Muscle layer of duodenum (tissue), 2 donors: Measurements from ENCODE around the gene HAND1.
A peak's percentile ranks its signal among the peaks of the same experiment; 100 is the strongest.

Source experiments
- H3K27ac ChIP-seq: one replicate; pipeline ENCODE4 v1.7.0; 2013; ENCODE audit warnings: mild to moderate bottlenecking, low read length
- H3K27me3 ChIP-seq: one replicate; pipeline ENCODE4 v1.7.0; 2013; ENCODE audit warnings: low read depth, mild to moderate bottlenecking, control low read depth, low read length
- H3K36me3 ChIP-seq, 2 donors: one replicate each; pipeline ENCODE4 v1.7.0; 2013; ENCODE audit warnings: low read length in 2 of 2, control low read depth in 1 of 2, mild to moderate bottlenecking in 1 of 2; ENCODE audit not compliant: insufficient read depth in 2 of 2, control insufficient read depth in 1 of 2
- H3K4me1 ChIP-seq, 2 donors: one replicate each; pipeline ENCODE4 v1.7.0; 2013; ENCODE audit warnings: low read length in 2 of 2, mild to moderate bottlenecking in 2 of 2, control low read depth in 1 of 2, moderate library complexity in 1 of 2; ENCODE audit not compliant: insufficient read depth in 2 of 2, control insufficient read depth in 1 of 2
- H3K4me3 ChIP-seq, 2 donors: one replicate each; pipeline ENCODE4 v1.7.0; 2013; ENCODE audit warnings: low read length in 2 of 2, low read depth in 1 of 2, mild to moderate bottlenecking in 1 of 2
- H3K9me3 ChIP-seq, 2 donors: one replicate each; pipeline ENCODE4 v1.7.0; 2013; ENCODE audit warnings: low read length in 2 of 2, control low read depth in 1 of 2, mild to moderate bottlenecking in 1 of 2; ENCODE audit not compliant: control insufficient read depth in 1 of 2
- donor health status: healthy.

Gene HAND1

DNA sequence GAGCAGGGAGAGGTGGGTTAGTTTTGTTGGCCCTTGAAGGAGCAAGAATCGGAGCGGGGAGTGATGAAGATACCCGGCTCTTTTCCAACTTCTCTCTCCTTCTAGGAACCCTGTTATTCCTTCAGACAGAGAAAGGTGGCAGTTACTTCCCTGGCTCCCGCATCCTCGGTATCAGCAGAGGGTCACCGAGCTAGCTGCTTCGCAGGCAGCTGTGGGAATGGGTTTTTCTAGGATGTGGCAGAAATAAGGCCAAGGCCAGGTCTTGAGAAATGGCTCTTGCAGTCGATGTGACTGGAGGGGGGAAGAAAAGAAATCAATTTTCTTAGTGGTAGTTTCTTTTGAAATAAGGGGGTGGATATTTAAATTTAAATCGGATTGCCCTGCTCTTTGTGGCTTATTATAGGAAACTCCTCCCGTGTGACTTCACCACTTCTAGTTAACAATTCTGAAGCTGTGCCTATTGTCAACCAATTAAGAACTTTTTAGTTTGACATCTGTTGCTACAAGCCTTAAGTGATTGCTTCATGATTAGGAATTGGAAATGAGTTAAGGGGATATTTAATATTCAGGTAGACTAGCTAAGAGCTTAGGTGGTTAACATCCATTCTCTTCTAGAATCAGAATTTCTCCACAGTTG lies 30.8 kb downstream of the HAND1 start:
- Histone ChIP-seq H3K27me3 (no peaks in the 10 kb centered on the region), H3K9me3 (no peaks in the 10 kb centered on the region), H3K36me3 (peaks cover 12 to 19% of the 10 kb centered on the region in 2 donors), H3K27ac (peak overlapping the region; percentile 33), H3K4me3 (peak overlapping the region; percentile 68 to 96), H3K4me1 (peaks cover 5 to 41% of the 10 kb centered on the region in 2 donors)

DNA sequence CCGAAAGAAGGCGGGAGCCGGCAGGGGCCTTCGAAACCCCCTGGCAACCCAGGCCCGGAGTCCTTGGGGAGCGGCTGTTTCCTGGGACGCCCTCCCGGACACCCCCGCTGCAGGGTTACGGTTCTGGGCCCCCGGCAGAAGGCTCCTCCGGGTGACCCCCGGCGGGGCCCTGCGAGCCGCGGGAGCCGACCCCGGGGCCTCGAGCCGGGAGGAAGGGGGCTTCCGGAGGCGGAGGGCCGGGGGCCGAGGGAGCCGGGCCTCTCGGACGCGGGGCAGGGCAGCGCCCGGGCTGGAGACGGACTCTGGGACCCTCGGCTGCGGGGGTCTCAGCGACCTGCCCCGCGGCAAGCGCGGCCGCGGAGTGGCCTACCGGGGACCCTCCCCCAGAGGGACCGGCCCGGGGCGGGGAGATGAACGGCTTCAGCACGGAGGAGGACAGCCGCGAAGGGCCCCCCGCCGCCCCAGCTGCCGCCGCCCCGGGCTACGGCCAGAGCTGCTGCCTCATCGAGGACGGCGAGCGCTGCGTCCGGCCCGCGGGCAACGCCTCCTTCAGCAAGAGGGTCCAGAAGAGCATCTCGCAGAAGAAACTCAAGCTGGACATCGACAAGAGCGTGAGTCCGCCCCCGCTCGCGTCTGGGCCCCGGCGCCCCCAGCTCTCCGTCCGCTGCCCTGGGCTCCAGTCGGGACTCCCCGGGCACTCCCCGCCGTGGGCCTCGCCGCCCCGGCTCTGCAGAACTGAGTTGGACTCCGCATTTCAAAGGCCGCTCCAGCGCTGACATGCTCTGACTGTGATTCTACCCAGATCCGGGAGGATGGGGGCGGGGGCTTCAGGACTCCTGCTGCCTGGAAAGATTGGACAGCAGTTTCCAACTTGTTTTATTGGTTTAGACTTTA lies 31.6 kb downstream of the HAND1 start:
- H3K27me3 ChIP-seq, result no peaks in the 10 kb centered on the region
- peak overlapping the region; percentile 68 to 96 for H3K4me3 ChIP-seq
- H3K9me3 ChIP-seq, result no peaks in the 10 kb centered on the region
- peak overlapping the region; percentile 33 for H3K27ac ChIP-seq
- H3K4me1 ChIP-seq, result peaks cover 5 to 41% of the 10 kb centered on the region in 2 donors
- peaks cover 7 to 17% of the 10 kb centered on the region in 2 donors for H3K36me3 ChIP-seq

GRCh38 chr5:154445422-154446194 lies 32.4 kb downstream of the HAND1 start, which contains the start of gene SAP30L:
SAP30L (plus strand) TSS chr5:154445997; CDS start chr5:154446605, 608 bp downstream.
- no peaks in the 10 kb centered on the region for H3K27me3 ChIP-seq
- H3K4me1 ChIP-seq, result peaks cover 5 to 41% of the 10 kb centered on the region in 2 donors
- no peaks in the 10 kb centered on the region for H3K9me3 ChIP-seq
- H3K36me3 ChIP-seq, result peaks cover 8 to 11% of the 10 kb centered on the region in 2 donors
- H3K27ac ChIP-seq, result peak within 1 kb of the TSS; percentile 87
- H3K4me3 ChIP-seq, result peak within 1 kb of the TSS; percentile 94 to 96

- H3K4me1 ChIP-seq, result peaks cover 5 to 37% of the 10 kb centered on the region in 2 donors
- H3K36me3 ChIP-seq, result peaks cover 10 to 17% of the 10 kb centered on the region in 2 donors
- peak overlapping the region; percentile 94 to 96 for H3K4me3 ChIP-seq
- H3K9me3 ChIP-seq, result no peaks in the 10 kb centered on the region
- no peaks in the 10 kb centered on the region for H3K27me3 ChIP-seq
- peak overlapping the region; percentile 87 for H3K27ac ChIP-seq
Measured at GRCh38 chr5:154444556-154445421, 33.2 kb downstream of the HAND1 start.

DNA sequence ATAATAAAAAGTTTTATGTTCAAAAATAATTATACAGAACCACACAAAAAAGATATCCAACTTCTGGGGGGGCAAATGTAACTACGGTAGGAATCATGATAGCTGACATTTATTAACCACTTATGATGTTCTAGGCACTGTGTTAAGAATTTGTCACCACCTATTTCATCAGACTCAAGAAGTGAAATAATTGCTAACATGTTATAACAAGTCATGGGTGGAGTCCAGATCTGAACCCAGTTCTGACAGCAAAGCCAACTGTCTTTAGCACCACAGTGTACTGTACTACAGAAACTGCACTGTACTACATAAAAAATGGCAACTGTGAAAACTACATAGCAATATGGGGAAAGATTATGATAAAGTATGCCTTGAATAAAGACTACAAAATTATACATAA lies 35.2 kb downstream of the HAND1 start:
- Histone ChIP-seq H3K27me3 (no peaks in the 10 kb centered on the region), H3K9me3 (no peaks in the 10 kb centered on the region), H3K27ac (no peak overlapping the region), H3K4me1 (peaks cover 5 to 18% of the 10 kb centered on the region in 2 donors), H3K4me3 (no peak overlapping the region), H3K36me3 (peaks cover 17 to 30% of the 10 kb centered on the region in 2 donors)

GRCh38 chr5:154440540-154440939 lies 37.5 kb downstream of the HAND1 start:
- Histone ChIP-seq H3K27ac (no peak overlapping the region), H3K27me3 (no peaks in the 10 kb centered on the region), H3K9me3 (no peaks in the 10 kb centered on the region), H3K4me1 (peaks cover 0 to 9% of the 10 kb centered on the region in 2 donors), H3K36me3 (peaks cover 22 to 46% of the 10 kb centered on the region in 2 donors), H3K4me3 (no peak overlapping the region)

- no peaks in the 10 kb centered on the region for H3K4me1 ChIP-seq
- peaks cover 21 to 45% of the 10 kb centered on the region in 2 donors for H3K36me3 ChIP-seq
Measured at GRCh38 chr5:154437281-154437965, 40.6 kb downstream of the HAND1 start.

DNA sequence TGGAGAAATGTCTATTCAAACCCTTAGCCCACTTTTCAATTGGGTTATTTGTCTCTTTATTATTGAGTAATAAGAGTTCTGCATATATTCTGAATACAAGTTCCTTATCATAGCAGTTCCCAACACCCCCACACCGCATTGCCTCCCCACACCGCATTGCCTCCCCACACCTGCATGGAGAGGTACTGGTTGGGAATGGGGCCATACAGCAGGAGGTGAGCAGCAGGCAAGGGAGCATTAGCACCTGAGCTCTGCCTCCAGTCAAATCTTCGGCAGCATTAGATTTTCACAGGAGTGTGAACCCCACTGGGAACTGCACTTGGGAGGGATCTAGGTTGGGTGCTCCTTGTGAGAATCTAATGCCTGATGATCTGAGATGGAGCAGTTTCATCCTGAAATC lies 42.8 kb downstream of the HAND1 start:
- H3K27me3 ChIP-seq, result no peaks in the 10 kb centered on the region
- H3K27ac ChIP-seq, result no peak overlapping the region
- H3K36me3 ChIP-seq, result peaks cover 12 to 33% of the 10 kb centered on the region in 2 donors
- no peak overlapping the region for H3K4me3 ChIP-seq
- H3K4me1 ChIP-seq, result no peaks in the 10 kb centered on the region
- H3K9me3 ChIP-seq, result no peaks in the 10 kb centered on the region

More at GRCh38 chr5:154437281-154437965, 40.6 kb downstream of the HAND1 start:
- no peak overlapping the region for H3K27ac ChIP-seq
- no peak overlapping the region for H3K4me3 ChIP-seq
- H3K27me3 ChIP-seq, result no peaks in the 10 kb centered on the region
- H3K9me3 ChIP-seq, result no peaks in the 10 kb centered on the region

DNA sequence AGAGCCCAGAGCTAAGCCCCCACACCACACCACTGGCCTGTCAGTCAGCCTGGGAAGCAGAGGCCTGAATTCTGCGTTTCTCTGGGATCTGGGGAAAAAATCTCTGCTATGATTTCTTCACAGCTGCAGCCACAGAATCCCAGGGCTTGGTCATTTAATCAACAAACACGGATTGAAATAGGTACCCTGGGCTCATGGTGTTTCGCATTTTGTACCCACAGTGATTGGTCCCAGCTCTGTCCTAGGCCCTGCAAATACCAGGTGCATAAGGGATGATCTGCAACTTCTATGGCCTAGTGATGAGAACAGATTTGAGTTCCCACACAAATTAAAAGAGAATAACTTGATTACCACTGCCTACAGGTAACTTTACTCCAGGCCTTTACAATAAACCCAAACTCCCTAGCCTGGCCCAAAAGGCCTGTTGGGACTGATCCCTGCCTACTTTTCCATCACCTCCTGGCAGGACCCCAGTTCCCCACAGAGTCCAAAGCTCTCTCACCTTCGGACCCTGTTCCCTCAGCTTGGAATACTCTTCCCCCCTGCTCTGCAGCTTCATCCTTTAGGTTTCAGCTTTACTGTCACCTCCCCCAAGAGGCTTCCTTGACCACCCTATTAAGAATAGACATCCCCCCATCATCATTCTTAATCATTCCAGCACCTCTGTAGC lies 46.9 kb downstream of the HAND1 start:
- Histone ChIP-seq H3K9me3 (no peaks in the 10 kb centered on the region), H3K36me3 (peaks cover 4 to 6% of the 10 kb centered on the region in 2 donors), H3K27ac (no peak overlapping the region), H3K27me3 (no peaks in the 10 kb centered on the region), H3K4me1 (no peaks in the 10 kb centered on the region), H3K4me3 (no peak overlapping the region)
